HG02610 (cell line): ENCODE results near the gene APOBR.
A peak's percentile ranks its signal among the peaks of the same experiment; 100 is the strongest.
"Not testable (repeated sequence)": the region's sequence is repeated elsewhere in the genome, so short reads cannot be mapped to it uniquely, and the experiment has no call there.

Experiments
- ATAC-seq: cut with Tn5 transposase; IDR thresholded peaks from one replicate; pipeline ENCODE4 v1.9.1; 2021; ENCODE audit warnings: mild to moderate bottlenecking, moderate library complexity; ENCODE audit not compliant: unreplicated experiment

The APOBR gene

DNA sequence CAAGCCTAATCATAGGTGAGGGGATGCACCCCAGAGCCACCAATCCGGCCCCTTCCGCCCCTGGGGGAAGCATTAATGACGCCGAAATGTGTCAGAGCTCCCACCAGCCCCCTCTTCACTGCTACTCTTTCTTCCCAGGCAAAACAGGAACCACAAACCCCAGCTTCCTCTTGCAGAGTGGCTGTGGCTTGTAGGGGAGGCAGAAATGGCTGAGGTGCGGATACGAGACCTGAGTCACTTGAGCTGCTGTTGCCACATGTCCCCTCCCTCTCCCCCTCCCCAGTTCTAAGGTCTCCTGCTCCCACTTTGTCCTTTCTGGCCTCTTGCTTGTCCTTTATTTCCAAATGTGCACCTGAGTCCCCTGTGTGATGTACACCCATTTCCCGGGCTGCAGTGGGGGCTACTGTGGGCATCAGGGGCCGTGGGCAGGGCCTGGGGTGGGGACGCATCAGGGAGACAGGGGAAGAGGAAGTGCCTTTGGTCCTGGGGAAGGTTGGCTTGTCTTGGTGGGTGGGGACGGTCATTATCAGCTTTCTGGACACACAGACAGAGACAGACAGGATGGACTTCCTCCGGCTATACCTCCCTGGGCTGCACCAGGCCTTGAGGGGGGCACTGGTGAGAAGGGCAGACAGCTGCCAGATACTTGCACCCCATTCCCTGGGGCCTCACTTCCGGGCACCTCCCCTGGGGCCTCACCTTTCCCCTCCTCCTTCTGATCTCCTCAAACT lies at the start of gene APOBR:
Gene APOBR, plus strand, starts transcription at position 523 of the 731 bp plus-strand sequence. Its CDS starts 39 bp downstream, at position 562.
- ATAC-seq = peak; percentile 55

DNA sequence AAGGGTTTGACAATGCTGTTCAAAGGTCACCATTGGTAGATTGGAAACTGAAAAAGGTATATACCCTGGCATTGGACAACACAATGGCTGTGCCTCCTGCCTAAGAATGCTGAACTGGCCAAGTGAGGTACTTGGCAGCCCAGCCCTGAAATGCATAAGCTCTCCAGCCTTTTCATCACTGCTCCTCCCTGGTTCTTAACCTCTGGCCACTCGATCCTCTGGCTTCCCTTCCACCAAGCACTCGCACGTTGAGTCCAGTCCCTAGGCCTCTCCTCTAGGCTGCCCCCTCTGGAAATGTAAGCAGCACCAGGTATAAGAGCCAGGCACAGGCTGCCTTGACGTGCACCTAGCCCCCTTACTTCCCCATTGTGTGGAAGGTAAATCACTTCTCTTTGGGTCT lies 48.1 kb upstream of the APOBR start:
- ATAC-seq = not testable (repeated sequence)

DNA sequence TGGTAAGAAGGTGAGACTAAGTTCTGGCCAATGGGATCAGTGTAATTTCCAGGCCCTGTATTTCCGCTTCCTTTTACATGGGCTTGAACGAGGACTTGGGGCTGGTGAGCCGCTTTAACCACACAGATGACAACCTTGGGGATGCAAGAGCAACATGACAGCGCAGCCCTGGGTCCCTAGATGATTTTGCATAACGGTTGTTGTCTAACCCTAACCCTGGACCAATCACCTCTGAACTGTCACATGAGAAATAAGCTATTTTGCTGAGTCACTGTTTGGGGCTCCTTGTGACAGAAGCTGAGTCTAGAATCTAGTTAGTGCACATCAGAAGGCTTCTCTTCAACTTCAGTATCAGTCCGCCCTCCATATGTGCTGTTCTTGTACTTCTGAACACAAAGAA lies 47.4 kb upstream of the APOBR start:
- not testable (repeated sequence) for ATAC-seq

- ATAC-seq = no peak
Measured at GRCh38 chr16:28473714-28474265, 20.7 kb upstream of the APOBR start.

- ATAC-seq = no peak
Measured at GRCh38 chr16:28475221-28475620, 19.2 kb upstream of the APOBR start.

DNA sequence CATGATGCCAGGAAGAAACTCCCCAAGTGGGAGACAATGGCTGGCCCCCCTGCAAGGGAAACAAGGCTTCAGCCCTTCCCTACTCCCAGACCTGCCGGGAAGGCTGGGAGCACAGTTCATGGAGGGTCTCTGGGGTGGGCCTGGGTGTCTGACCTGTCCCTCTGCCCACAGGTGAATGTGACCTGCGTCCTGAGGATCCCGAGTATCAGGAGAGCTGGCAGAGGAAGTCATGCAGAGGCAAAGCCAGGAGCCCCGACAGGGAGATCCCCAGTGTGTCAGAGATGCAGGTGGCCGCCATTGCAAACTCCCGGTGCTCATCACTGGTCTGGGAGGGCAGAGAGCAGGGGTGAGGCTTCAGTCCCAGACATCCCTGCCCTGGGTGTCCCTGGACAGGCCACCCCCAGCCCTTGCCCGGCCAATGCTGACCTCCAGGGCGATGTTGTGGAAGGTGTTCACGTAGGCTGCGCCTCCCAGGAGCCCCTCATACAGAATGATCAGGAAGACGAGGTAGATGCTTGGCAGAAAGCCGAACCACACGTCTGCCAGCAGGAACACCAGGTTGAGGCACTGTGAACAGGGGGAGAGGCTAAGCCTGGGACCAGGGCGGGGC lies 17.0 kb upstream of the APOBR start:
- no peak for ATAC-seq

- no peak for ATAC-seq
Measured at GRCh38 chr16:28478506-28479180, 15.8 kb upstream of the APOBR start.

GRCh38 chr16:28482026-28482425 lies 12.4 kb upstream of the APOBR start:
- no peak for ATAC-seq

GRCh38 chr16:28483361-28483760 lies 11.1 kb upstream of the APOBR start:
- not testable (repeated sequence) for ATAC-seq

- no peak for ATAC-seq
Measured at GRCh38 chr16:28486266-28486665, 8.2 kb upstream of the APOBR start.

- no peak for ATAC-seq
Measured at GRCh38 chr16:28491230-28491969, 3.0 kb upstream of the APOBR start.

- peak; percentile 63 for ATAC-seq
Measured at GRCh38 chr16:28491970-28492474, 2.4 kb upstream of the APOBR start, which contains the start of gene CLN3. CLN3 (minus strand) TSS chr16:28492074; CDS start chr16:28491759, 315 bp downstream.

GRCh38 chr16:28492511-28492910 lies 1.9 kb upstream of the APOBR start:
- ATAC-seq = no peak

DNA sequence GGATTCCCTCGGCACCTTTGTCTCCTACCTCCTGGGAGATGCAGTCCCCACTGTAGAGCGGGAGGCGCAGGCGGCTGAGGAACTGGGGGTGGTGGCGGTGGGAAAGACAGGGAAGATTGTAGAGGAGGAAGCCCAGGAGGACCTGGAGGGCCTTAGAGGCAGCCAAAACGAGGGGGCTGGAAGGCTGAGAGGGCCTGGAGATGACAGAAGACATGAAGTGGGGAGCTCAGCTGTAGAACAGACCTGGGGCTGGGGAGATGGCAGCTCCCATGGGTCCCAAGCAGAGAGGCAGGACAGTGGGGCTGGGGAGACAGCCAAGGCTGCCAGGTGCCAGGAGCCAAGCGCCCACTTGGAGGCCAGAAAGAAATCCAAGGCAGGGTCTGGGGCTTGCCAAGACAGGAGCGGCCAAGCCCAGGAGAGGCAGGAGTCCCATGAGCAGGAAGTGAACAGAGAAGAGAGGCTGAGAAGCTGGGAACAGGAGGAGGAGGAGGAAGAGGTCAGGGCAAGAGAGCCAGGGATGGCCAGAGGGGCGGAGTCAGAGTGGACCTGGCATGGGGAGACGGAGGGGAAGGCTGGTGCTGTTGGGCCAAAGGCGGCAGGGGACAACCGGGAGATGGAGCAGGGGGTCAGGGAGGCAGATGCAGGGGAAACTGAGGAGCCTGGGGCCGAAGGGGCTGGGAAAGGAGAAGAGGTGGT lies 803 bp downstream of the APOBR start:
- ATAC-seq = no peak

DNA sequence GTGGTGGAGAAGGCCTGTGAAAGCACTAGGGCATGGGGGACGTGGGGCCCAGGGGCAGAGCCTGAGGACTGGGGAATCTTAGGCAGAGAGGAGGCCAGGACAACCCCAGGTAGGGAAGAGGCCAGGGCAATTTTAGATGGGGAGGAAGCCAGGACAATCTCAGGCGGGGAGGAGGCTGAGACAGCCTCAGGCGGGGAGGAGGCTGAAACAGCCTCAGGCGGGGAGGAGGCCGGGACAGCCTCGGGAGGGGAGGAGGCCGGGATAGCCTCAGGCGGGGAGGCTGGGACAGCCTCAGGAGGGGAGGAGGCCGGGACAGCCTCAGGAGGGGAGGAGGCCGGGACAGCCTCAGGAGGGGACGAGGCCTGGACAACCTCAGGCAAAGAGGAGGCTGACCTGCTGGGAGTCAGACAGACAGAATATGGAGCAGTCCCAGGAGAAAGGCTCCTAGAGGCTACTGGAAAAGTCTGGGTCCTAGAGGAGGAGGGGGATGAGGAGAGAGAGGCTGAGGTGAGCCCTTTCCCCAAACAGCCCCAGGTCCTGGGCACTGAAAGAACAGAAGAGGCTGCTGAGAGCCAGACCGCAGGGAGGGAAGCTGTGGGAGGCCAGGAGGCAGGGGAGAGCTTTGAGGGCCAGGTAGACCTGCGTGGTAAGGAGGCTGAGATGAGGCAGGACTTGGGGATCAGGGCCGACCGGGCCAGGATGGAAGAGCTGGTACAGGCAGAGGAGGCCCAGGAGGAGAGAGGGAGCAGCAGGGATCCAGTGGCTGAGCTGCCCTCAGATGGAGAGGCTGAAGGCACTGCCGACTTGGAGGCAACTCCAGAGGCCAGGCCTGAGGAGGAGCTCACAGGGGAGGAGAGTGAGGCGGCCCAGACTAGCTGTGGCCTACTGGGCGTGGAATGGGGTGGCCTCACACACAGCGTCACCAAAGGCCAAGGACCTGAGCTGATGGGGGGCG lies 1.6 kb downstream of the APOBR start:
- no peak for ATAC-seq

DNA sequence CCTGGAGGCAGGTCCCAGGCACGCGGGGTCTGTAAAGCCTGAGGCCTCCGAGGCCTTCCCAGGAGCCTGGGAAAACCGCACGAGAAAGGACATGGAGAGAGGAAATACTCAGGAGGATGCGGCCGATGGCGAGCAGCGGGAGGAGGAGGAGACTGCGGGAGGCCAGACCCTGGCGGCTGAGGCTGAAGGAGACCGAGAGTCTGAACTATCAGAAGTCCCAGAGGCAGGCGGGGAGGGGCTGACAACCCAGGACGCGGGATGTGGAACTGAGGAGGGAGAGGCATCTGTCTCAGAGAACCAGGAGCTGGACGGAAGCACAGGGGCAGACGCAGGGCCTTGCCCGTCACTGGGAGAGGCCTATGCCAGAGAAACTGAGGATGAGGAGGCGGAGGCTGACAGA lies 2.4 kb downstream of the APOBR start:
- ATAC-seq = no peak

GRCh38 chr16:28497386-28497785 lies 2.9 kb downstream of the APOBR start:
- no peak for ATAC-seq

GRCh38 chr16:28497861-28498599 lies 3.6 kb downstream of the APOBR start:
- no peak for ATAC-seq
